ENCODE results near the gene KANSL1. TPM values are rescaled to one million over a fixed set of nuclear protein-coding genes. Genes with fewer than 3 reads are reported as not detected.

The KANSL1 gene
- total and polyA plus RNA-seq, 4 donors, result 16.2 to 189 (median 47.4) TPM

DNA sequence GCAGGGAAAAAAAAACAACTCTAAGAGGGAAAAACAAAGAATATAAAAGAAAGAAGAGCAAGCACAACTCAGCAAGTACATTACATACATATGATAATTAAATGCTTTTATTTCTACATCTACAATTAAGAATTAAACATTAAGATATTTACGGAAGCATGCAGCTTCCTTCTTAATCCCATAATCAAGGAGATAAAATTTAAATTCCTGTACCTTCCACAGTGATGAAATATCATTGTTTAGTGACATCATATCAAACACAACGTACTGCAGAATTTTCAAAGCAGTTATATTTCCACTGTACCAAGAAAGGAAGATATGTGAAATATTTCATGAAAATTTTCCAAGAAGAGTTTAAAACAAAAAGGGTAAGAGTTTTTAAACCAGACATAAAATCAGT is 26.0 kb downstream of the KANSL1 start:
- TF ChIP-seq CTCF (IDR thresholded peaks at IDR 0.05; ENCODE audit: control extremely low read depth, extremely low read depth), result no peak
- H3K36me3 ChIP-seq (ENCODE audit: control insufficient read depth in 4 of 4, insufficient read depth in 4 of 4, low read length in 4 of 4), result peaks cover 17 to 25% (median 20%) of the 10 kb centered on the region in 4 donors
- H3K27me3 ChIP-seq (ENCODE audit: control insufficient read depth in 3 of 3, insufficient read depth in 3 of 3, low read length in 2 of 3), result no peaks in the 10 kb centered on the region
- no peak for DNase-seq
- peaks cover 0 to 41% (median 14%) of the 10 kb centered on the region in 5 donors for H3K4me1 ChIP-seq (ENCODE audit: control insufficient read depth in 5 of 5, insufficient read depth in 5 of 5, low read length in 5 of 5)
- 41 to 47% methylated on average over 2 of the region's 2 CpGs for WGBS, 2 donors
- ATAC-seq (ENCODE audit: insufficient read depth, low FRiP score), result no peak
- H3K27ac ChIP-seq (ENCODE audit: low read depth in 1 of 2, low read length in 1 of 2), result no peak overlapping the region
- H3K9ac ChIP-seq (ENCODE audit: insufficient read depth in 1 of 2, low read length in 2 of 2), result no peak overlapping the region
- no peaks in the 10 kb centered on the region for H3K9me3 ChIP-seq (ENCODE audit: control insufficient read depth in 4 of 4, insufficient read depth in 3 of 4, low read length in 3 of 4)
- no peak overlapping the region for H3K4me3 ChIP-seq

- no peak for DNase-seq
- no peaks in the 10 kb centered on the region for H3K9me3 ChIP-seq (ENCODE audit: control insufficient read depth in 4 of 4, insufficient read depth in 3 of 4, low read length in 3 of 4)
- peaks cover 14 to 24% (median 19%) of the 10 kb centered on the region in 4 donors for H3K36me3 ChIP-seq (ENCODE audit: control insufficient read depth in 4 of 4, insufficient read depth in 4 of 4, low read length in 4 of 4)
- WGBS, 2 donors, result 44 to 72% methylated on average over 2 of the region's 2 CpGs
- no peak overlapping the region for H3K9ac ChIP-seq (ENCODE audit: insufficient read depth in 1 of 2, low read length in 2 of 2)
- no peak for TF ChIP-seq CTCF (IDR thresholded peaks at IDR 0.05; ENCODE audit: control extremely low read depth, extremely low read depth)
- peaks cover 0 to 44% (median 14%) of the 10 kb centered on the region in 5 donors for H3K4me1 ChIP-seq (ENCODE audit: control insufficient read depth in 5 of 5, insufficient read depth in 5 of 5, low read length in 5 of 5)
- no peak overlapping the region for H3K27ac ChIP-seq (ENCODE audit: low read depth in 1 of 2, low read length in 1 of 2)
- no peak overlapping the region for H3K4me3 ChIP-seq
- no peaks in the 10 kb centered on the region for H3K27me3 ChIP-seq (ENCODE audit: control insufficient read depth in 3 of 3, insufficient read depth in 3 of 3, low read length in 2 of 3)
- ATAC-seq (ENCODE audit: insufficient read depth, low FRiP score), result no peak
These were observed 26.5 kb downstream of the KANSL1 start for GRCh38 chr17:46166692-46167249.

GRCh38 chr17:46163929-46164594 is 29.2 kb downstream of the KANSL1 start:
- H3K9ac ChIP-seq (ENCODE audit: insufficient read depth in 1 of 2, low read length in 2 of 2), result no peak overlapping the region
- H3K4me3 ChIP-seq, result no peak overlapping the region
- H3K4me1 ChIP-seq (ENCODE audit: control insufficient read depth in 5 of 5, insufficient read depth in 5 of 5, low read length in 5 of 5), result peaks cover 0 to 33% (median 14%) of the 10 kb centered on the region in 5 donors
- H3K9me3 ChIP-seq (ENCODE audit: control insufficient read depth in 4 of 4, insufficient read depth in 3 of 4, low read length in 3 of 4), result no peaks in the 10 kb centered on the region
- no peak for TF ChIP-seq CTCF (IDR thresholded peaks at IDR 0.05; ENCODE audit: control extremely low read depth, extremely low read depth)
- H3K27ac ChIP-seq (ENCODE audit: low read depth in 1 of 2, low read length in 1 of 2), result no peak overlapping the region
- peaks cover 0 to 5% (median 2%) of the 10 kb centered on the region in 4 donors for H3K36me3 ChIP-seq (ENCODE audit: control insufficient read depth in 4 of 4, insufficient read depth in 4 of 4, low read length in 4 of 4)
- WGBS, 2 donors, result 37 to 40% methylated on average over 4 of the region's 4 CpGs
- no peak for DNase-seq
- ATAC-seq (ENCODE audit: insufficient read depth, low FRiP score), result no peak
- H3K27me3 ChIP-seq (ENCODE audit: control insufficient read depth in 3 of 3, insufficient read depth in 3 of 3, low read length in 2 of 3), result no peaks in the 10 kb centered on the region
